GM21360 (cell line): ENCODE measurements around the gene APP.

Experiments
- ATAC-seq: cut with Tn5 transposase; IDR thresholded peaks from one replicate; pipeline ENCODE4 v1.9.1; 2021; ENCODE audit warnings: mild to moderate bottlenecking, moderate library complexity; ENCODE audit not compliant: unreplicated experiment

The APP gene

GRCh38 chr21:26170471-26171257, at the start of gene APP:
Gene APP (minus strand): TSS chr21:26170770. CDS start chr21:26170620, 150 bp downstream.
- peak; percentile 85 for ATAC-seq

- ATAC-seq, result no peak
Measured at GRCh38 chr21:26212220-26212619, 41.6 kb upstream of the APP start.

- no peak for ATAC-seq
Measured at GRCh38 chr21:26210614-26211013, 40.0 kb upstream of the APP start.

- no peak for ATAC-seq
Measured at GRCh38 chr21:26207021-26207420, 36.5 kb upstream of the APP start.

- no peak for ATAC-seq
Measured at GRCh38 chr21:26199456-26199855, 28.9 kb upstream of the APP start.

- no peak for ATAC-seq
Measured at GRCh38 chr21:26195708-26196107, 25.1 kb upstream of the APP start.

- ATAC-seq, result no peak
Measured at GRCh38 chr21:26194811-26195251, 24.3 kb upstream of the APP start.

GRCh38 chr21:26194326-26194725, 23.8 kb upstream of the APP start:
- no peak for ATAC-seq

- ATAC-seq, result no peak
Measured at GRCh38 chr21:26191609-26192008, 21.0 kb upstream of the APP start.

- ATAC-seq, result no peak
Measured at GRCh38 chr21:26188422-26188821, 17.9 kb upstream of the APP start.

- ATAC-seq, result no peak
Measured at GRCh38 chr21:26185446-26185845, 14.9 kb upstream of the APP start.

GRCh38 chr21:26185021-26185420, 14.5 kb upstream of the APP start:
- ATAC-seq, result no peak

GRCh38 chr21:26179501-26179900, 8.9 kb upstream of the APP start:
- no peak for ATAC-seq

- ATAC-seq, result no peak
Measured at GRCh38 chr21:26177746-26178426, 7.3 kb upstream of the APP start.

- ATAC-seq, result no peak
Measured at GRCh38 chr21:26177187-26177586, 6.6 kb upstream of the APP start.

GRCh38 chr21:26171258-26172100, 909 bp upstream of the APP start:
- no peak for ATAC-seq

GRCh38 chr21:26169611-26170470, 729 bp downstream of the APP start:
- ATAC-seq, result no peak

- ATAC-seq, result no peak
Measured at GRCh38 chr21:26169061-26169610, 1.4 kb downstream of the APP start.

- ATAC-seq, result no peak
Measured at GRCh38 chr21:26168371-26168770, 2.2 kb downstream of the APP start.

- ATAC-seq, result no peak
Measured at GRCh38 chr21:26167593-26167992, 3.0 kb downstream of the APP start.
